Measurements from ENCODE around the gene GGA2.

Gene GGA2

GRCh38 chr16:23504453-23505179, 5.7 kb downstream of the GGA2 start:
- Histone ChIP-seq H3K4me3 (ENCODE audit: low read depth, low read length) (no peak overlapping the region), H3K4me1 (peaks cover 10% of the 10 kb centered on the region), H3K9me3 (no peaks in the 10 kb centered on the region; the same call in 1 of the 2 replicates), H3K27me3 (no peaks in the 10 kb centered on the region), H3K36me3 (peaks cover 18% of the 10 kb centered on the region)
- TF ChIP-seq, protein P1, sequence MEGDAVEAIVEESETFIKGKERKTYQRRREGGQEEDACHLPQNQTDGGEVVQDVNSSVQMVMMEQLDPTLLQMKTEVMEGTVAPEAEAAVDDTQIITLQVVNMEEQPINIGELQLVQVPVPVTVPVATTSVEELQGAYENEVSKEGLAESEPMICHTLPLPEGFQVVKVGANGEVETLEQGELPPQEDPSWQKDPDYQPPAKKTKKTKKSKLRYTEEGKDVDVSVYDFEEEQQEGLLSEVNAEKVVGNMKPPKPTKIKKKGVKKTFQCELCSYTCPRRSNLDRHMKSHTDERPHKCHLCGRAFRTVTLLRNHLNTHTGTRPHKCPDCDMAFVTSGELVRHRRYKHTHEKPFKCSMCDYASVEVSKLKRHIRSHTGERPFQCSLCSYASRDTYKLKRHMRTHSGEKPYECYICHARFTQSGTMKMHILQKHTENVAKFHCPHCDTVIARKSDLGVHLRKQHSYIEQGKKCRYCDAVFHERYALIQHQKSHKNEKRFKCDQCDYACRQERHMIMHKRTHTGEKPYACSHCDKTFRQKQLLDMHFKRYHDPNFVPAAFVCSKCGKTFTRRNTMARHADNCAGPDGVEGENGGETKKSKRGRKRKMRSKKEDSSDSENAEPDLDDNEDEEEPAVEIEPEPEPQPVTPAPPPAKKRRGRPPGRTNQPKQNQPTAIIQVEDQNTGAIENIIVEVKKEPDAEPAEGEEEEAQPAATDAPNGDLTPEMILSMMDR (IDR thresholded peaks at IDR 0.05; ENCODE audit: low read depth, low read length) = 0 out of 2 replicates have a peak, but pooled peaks have one; percentile 13
- no peak for DNase-seq

DNA sequence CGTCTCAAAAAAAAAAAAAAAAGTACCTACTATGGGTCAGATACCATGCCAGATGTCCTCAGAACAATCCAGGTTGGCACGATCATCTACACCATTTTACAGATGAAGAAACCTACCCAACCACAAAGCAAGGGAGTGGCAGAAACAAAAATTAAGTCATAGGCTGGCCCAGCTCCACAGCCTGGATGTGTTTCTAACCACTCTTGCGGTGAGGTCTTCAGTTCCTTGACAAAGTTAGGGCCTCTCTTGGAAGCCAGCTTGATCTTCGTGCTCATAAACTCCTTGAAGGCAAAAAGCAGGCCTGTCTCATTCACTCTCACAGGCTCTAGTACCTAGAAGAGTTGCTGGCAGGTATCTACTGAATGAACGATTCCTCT, 6.2 kb downstream of the GGA2 start:
- TF ChIP-seq, protein P1 (IDR thresholded peaks at IDR 0.05; ENCODE audit: low read depth, low read length) = no peak
- no peak for DNase-seq

DNA sequence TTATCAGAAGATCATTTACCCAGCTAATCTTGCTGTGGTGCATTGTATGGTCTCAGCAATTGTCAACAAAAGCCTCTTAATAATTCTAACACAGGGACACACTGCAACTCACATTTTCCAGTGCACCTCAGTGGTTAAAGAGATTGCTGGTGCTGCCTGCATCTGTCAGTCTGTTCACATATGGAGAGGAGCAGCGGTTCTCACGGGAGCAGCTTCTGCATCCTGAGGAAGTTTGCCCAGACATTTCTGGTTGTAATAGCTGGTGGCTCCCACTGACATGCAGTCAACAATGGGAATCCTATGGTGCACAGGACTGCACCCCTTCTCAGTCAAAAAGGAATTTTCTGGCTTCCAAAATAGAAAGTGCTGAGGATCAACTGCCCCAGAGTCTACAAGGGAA, 7.8 kb downstream of the GGA2 start:
- H3K27me3 ChIP-seq = no peaks in the 10 kb centered on the region
- peaks cover 18% of the 10 kb centered on the region for H3K36me3 ChIP-seq
- H3K4me1 ChIP-seq = peaks cover 10% of the 10 kb centered on the region
- DNase-seq = no peak
- TF ChIP-seq, protein P1 (IDR thresholded peaks at IDR 0.05; ENCODE audit: low read depth, low read length) = no peak
- H3K9me3 ChIP-seq = no peaks in the 10 kb centered on the region; the same call in 1 of the 2 replicates
- H3K4me3 ChIP-seq (ENCODE audit: low read depth, low read length) = no peak overlapping the region

More for the DNA sequence above, 6.2 kb downstream of the GGA2 start:
- H3K4me1 ChIP-seq = peaks cover 10% of the 10 kb centered on the region
- H3K27me3 ChIP-seq = no peaks in the 10 kb centered on the region
- peaks cover 18% of the 10 kb centered on the region for H3K36me3 ChIP-seq
- H3K4me3 ChIP-seq (ENCODE audit: low read depth, low read length) = no peak overlapping the region
- H3K9me3 ChIP-seq = no peaks in the 10 kb centered on the region; the same call in 1 of the 2 replicates

GRCh38 chr16:23501291-23501690, 9.0 kb downstream of the GGA2 start:
- DNase-seq = no peak
- Histone ChIP-seq H3K9me3 (no peaks in the 10 kb centered on the region; the same call in 1 of the 2 replicates), H3K36me3 (peaks cover 18% of the 10 kb centered on the region), H3K4me1 (peaks cover 10% of the 10 kb centered on the region), H3K4me3 (ENCODE audit: low read depth, low read length) (no peak overlapping the region), H3K27me3 (no peaks in the 10 kb centered on the region)
- TF ChIP-seq, protein P1 (IDR thresholded peaks at IDR 0.05; ENCODE audit: low read depth, low read length) = no peak

GRCh38 chr16:23500862-23501225, 9.4 kb downstream of the GGA2 start:
- peaks cover 10% of the 10 kb centered on the region for H3K4me1 ChIP-seq
- no peak for DNase-seq
- TF ChIP-seq, protein P1 (IDR thresholded peaks at IDR 0.05; ENCODE audit: low read depth, low read length) = no peak
- H3K4me3 ChIP-seq (ENCODE audit: low read depth, low read length) = no peak overlapping the region
- no peaks in the 10 kb centered on the region; the same call in 1 of the 2 replicates for H3K9me3 ChIP-seq
- no peaks in the 10 kb centered on the region for H3K27me3 ChIP-seq
- peaks cover 20% of the 10 kb centered on the region for H3K36me3 ChIP-seq

DNA sequence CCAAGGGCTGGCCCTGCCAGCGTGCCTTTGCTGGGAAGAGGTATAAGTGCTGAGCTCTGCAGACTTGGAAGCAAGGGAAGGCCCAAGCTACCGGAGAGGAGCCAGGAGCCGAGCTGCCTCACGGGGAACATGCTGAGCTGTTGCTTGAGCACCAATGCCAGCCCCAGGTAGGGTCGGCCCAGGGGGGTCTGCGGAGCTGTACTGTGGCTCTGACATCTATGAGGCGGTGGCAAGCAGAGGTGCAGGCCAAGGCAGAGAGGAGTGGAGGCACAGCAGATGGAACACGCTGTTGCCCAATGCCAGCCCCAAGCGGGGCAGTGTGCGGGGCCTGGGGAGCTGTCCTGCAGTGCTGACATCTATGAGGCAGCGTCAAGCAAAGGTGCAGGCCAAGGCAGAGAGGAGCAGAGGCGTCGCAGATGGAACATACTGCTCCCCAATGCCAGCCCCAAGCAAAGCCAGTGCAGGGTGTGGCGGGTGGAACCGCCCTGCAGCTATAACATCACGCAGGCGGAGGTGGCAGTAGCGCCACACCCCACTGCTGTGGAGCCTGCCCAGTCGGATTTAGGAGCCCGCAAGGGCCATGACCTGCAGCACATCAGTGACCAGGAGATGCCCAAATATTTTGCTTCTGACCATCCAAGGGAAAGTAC, 10.0 kb downstream of the GGA2 start:
- TF ChIP-seq, protein P1 (IDR thresholded peaks at IDR 0.05; ENCODE audit: low read depth, low read length) = no peak
- H3K4me3 ChIP-seq (ENCODE audit: low read depth, low read length) = no peak overlapping the region
- H3K9me3 ChIP-seq = no peaks in the 10 kb centered on the region; the same call in 1 of the 2 replicates
- no peaks in the 10 kb centered on the region for H3K27me3 ChIP-seq
- H3K4me1 ChIP-seq = peaks cover 10% of the 10 kb centered on the region
- DNase-seq = no peak
- peaks cover 25% of the 10 kb centered on the region for H3K36me3 ChIP-seq

Measured in BE2C (cell line).